Activated naive CD4-positive, alpha-beta T cell treated with Interleukin-2 at 50 U/mL for 16 hours (primary cell): ENCODE results near the gene LOX.

Experiments
- DNase-seq: peaks from one replicate; pipeline ENCODE4 v3.0.0-alpha.2; 2020

The LOX gene, protein sequence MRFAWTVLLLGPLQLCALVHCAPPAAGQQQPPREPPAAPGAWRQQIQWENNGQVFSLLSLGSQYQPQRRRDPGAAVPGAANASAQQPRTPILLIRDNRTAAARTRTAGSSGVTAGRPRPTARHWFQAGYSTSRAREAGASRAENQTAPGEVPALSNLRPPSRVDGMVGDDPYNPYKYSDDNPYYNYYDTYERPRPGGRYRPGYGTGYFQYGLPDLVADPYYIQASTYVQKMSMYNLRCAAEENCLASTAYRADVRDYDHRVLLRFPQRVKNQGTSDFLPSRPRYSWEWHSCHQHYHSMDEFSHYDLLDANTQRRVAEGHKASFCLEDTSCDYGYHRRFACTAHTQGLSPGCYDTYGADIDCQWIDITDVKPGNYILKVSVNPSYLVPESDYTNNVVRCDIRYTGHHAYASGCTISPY

DNA sequence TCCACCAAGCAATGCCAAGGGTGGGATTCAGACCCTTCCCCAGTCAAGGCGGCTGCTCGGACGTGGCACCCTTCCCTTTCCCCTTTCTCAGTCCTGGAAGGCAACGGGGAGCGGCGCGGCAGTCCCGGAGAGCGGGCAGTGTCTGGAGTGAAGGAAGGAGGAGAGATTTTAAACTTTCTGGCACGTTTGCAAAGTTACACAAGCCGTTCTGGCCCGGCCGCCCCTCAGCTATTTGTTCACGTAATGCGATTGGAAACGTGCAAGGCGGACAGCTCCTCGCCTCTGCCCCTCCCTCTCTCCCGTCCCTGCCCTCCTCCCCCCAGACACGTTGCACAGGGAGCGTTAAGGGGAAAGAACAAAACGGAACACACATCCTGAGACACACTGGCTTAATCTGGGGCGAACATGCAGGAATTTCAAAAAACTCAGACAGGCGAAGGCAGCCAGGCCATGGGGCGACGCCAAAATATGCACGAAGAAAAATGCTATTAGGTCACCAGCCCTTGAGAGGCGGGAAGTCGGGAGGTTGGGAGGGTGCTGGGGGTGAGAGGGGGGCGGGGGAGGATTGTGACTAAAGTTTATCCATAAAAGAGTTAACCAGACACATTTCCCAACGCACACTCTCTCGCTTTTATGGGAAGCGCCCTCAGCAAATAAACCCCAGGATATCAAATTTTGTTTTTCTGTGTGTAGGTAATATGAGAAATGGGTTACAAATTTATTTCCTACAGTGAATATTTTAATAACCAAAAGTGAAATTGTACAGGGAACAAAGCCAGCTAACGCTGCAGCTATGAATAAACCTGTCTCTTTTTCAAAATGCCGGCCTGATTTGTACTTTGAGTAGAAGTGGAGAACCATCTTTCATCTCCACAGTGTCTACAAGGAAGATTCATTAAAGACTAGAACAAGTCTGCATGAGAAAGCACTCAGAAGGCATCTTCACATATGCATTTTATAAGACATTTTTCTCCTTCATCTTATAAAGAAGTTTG lies at the start of gene LOX:
LOX (minus strand) TSS at position 144 of the 995 bp plus-strand sequence. CDS start 274 bp downstream, outside the sequence.
- DNase-seq, result no peak

DNA sequence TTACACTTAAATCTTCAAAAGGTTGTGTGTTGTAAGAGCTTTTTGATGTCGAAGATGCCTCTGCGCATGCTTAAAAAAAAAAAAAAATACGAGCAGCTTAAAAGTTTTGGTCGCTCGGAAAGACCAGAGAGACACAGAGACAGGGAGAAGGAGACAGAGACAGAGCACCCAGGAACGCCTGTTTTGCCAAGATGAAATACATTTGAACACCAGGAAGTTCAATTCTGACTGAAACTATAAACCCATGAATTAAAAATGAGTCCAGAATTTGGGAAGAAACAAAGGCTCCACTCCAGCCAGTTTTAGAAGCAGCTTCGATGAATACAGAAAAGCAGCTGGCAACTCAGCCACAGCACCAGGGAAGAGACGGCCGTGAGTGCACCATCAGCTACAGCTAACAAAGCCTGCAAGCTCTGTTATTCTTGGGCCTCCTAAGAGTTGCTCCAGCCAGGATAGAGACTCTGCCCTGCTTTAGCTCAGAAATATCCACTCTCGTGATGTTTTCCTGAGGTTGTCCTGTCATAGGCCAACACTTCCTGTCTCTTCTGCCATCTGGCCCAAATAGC lies 48.8 kb upstream of the LOX start:
- DNase-seq, result no peak

DNA sequence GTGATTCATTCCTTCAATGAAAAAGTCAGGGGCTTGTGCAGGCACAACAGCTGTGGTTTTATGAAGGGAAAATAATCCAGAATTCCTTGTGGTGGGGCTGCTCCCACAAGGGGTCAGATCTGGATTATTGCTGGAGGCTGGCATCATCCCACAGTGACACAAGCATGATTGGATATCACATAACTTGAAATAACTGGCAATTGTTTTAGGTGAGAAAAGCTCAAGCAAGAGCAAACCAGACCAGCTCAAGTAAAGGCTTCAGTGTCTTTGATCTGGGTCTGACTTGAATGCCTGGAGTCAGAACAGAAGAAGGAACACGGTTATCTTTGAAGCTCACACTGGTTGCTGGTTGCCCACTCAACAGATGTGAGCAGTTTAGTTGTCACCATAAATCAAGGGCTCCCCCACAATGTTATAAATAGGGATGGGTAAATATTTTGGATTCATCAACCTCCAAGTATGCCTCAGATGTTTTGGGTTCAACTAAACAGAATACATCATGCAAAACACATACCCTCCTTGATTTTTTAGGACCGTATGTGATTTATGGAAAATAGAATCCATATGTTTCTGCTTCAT lies 48.2 kb upstream of the LOX start:
- no peak for DNase-seq

DNA sequence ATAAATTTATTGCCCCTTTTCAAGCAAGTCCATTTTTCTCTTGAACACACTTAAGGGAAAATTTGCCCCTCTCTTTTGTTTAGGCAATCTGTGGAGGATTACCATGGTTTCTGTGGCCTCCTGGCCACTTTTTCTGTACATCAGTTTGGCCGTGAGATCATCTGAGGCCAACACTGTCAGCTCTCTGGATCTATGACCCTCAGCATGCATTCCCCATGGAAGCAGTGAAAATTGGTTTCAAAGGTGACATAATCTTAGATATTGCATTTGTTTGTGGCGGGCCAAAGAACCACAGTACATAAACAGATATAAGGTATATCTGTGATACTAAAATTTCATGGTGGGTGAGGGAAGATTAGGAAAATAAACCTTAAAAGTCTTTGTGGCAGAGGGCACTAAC lies 46.7 kb upstream of the LOX start:
- no peak for DNase-seq

DNA sequence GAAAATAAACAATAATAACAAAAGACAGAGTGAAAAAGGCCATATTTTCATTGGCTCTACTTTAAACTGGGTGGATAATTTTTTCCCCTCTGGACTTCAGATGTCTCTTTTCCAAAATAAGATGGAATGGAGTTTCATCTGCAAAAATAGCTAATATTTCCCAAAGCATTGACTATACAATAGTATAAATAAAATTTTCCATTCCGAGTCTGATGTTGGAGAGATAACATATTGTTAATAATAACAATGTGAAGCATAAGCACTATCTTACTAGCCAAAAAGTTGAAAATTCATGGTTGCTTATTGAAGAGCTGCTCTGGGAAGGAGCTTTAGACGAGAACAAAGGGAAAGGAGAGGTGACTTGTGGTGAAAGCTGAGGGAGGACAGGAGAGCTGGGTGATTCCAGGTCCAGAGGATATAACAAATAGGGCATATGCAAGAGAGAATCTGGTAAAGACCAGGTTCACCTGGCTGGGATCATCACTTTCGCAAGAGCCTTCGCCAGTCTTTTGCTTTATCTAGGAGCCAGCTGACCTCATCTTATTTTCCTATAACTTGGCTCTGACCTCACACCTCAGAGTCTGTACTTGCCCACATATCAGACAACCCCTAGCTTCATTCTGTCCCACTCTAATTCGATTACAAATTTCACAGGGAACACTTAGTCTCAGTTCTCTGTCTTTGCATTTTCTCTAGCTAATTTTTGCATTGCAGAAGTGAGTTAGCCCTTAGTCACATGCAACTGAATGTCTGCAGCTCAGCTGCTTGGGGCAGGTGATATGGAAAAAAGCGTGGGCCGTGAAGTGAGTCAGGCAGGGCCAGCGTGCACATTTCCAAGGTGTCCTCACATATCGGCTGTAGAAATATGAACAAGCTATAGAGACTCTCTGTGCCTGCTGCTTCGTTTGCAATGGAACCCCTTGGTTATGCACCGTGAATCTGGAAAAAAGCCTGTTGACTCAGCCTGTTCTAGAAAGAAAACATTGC lies 43.7 kb upstream of the LOX start:
- no peak for DNase-seq

DNA sequence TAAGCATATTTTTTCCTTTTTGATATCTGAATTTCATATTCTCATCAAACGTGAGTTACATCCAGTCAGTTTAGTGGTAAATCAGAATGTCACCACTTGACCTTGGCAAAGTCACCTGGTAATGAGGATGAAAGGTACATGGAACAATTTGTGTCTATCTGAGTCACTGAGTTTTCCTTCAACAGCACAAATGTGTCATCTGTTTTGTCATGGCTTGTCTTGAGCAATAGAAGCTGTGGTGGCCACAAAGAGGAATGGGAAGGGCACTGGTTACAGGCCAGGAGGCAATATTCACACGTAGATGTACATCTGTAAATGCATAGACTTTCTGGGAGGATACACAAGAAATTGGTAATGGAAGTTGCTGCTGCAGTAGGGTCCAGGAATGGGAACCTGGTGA lies 42.9 kb upstream of the LOX start:
- DNase-seq, result no peak

DNA sequence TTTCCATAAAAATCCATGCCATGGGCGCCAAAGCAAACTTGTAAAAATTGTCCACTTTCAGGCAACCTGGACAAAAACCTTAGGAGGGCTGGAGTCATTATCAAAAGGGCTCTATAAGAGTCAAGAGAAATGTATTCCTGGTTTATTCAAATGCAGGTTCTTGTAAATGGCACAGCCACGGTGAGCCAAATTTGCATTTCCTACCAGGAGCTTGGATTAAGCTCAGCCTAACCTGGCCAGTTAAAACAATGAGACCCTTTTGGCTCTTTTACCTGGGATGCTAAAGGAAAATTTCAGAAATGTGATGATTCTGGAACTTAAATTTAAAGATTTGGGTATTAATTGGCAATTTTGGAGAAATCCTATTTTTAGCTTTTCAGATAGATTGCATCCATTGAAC lies 42.4 kb upstream of the LOX start:
- no peak for DNase-seq

DNA sequence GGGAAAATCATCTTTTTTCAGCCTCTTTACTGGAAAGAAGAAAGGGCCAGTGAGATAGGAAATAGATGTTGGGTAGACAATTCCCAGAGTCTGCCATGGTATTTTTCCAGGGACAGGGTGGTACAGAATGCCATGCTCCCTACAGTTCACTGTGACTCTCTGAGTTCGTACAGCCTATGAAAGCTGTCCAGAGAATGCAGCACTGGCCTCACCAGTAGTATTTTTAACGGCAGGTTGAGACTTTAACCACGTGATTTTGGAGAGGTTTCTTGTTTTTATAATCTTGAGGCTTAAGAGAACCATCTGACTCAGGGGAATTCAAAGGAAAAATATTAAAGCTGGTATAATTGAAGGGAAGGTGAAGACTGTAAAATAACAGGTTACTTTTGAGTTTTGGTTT lies 41.1 kb upstream of the LOX start:
- no peak for DNase-seq

DNA sequence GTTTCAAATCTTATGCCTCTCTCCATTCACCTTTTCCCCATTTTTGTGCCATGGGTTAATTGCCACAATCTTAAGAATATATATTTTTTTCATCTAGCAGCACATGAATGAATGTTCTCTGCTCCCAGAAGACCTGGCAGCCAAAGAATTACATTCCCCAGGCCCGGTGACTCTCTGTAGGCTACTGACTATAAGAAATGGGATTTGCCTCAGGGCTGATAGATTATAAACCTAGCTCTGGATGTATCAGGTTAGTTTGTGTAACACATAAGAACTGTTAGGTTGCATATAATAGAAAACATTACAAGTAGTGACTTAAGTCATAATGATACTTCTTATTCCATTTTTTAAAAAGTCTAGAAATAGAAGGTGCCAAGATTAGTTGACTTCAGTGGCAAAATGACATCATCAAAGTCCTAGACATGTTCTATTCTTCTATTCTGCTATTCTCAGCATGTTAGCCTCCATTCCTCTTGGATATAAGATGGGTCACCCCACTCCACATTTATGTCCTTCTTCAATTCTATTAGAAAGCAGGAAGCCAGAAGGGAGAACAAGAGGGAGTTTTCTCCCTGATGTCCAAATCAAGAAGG lies 40.4 kb upstream of the LOX start:
- no peak for DNase-seq

DNA sequence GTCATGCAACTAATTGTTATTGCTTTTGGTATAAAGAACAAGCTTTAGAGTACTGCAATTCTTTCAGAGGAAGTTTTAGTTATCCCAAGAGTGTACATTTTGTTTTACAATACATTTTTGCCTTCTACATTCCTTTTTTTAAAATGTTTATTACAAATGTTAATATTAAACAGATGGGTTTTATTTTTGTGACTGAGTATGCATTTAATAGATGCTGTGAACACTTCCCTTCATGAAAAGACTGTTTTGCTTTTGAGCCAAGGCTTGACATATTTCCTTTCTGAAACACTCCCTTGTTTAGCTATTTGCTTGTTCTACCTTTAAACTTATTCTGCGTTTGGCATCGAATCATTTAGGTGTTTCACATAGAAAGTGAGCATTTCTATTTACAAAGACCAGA lies 36.4 kb upstream of the LOX start:
- DNase-seq, result no peak

DNA sequence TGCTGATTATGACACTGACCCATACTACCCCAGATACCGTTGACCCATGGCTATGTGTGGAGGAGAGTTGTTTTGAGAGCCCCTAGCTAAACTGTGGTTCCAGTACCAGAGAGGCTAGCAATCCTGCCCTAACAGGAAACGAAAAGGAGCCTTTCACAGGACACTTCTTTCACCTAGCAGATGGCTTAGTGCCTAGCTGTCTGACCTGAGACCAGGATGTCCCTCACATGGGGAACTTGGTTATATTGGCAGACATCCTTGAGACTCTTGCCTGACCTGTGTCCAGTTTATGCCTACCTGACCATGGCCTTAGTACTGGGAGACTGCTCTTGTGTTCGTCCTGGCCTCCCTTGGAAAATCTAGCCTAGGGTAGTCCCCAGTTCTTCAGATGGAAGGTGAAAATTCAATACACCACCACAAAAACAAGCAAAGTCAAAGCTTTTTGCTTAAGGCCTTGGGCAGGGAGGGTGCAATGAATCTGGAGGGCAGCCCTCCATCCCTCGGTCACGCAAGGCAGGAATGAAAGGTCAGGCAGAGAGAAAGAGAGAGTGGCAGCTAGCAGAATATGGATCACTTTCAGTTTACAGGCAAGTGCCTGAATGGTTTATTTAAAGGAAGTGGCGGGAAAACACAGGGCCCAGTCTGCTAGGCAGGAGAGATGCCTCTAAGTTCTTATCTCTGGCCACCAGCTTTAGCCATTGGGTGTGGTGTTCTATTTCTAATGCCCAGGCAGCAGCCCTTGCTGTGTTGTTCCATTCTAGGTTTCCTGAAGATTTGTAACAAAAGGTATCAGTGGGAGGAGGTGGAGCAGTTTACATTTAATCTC lies 34.9 kb upstream of the LOX start:
- no peak for DNase-seq

DNA sequence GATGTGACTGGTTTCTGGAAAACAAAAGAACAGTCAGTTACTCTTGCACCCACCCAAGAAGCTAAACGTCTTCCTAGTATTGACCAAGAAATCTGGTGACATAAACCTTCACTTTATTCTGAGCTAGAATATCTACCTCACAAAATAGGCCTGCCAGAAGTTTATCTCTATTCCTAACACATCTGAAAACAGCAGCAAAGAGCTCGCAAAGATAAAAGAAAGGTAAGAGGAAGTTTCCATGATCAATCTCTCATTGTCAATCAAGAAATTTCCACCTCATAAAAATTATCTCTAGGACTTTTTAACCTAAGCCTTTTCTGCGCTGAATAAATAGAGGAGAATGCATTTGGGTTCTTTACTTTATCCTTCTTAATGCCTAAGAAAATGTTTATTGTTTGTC lies 34.0 kb upstream of the LOX start:
- no peak for DNase-seq

DNA sequence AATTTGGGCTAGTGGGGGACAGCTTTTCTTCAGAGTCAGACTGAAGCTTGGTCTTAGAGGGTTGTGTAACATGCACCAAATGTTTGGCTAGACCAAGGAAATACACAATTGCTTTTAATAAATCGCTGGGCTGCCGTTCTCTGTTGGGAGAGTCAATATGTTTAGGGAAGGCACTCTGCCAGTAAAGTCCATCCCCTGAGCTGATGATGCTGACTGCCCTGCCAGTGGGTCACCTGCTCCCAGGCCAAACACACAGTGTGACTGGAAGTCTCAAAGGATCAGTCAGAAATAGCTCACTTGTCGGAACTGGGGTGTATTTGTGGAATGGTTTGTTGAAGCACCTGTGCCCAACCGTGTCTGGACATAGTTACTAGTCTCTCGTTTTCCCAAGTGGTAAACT lies 33.4 kb upstream of the LOX start:
- no peak for DNase-seq

DNA sequence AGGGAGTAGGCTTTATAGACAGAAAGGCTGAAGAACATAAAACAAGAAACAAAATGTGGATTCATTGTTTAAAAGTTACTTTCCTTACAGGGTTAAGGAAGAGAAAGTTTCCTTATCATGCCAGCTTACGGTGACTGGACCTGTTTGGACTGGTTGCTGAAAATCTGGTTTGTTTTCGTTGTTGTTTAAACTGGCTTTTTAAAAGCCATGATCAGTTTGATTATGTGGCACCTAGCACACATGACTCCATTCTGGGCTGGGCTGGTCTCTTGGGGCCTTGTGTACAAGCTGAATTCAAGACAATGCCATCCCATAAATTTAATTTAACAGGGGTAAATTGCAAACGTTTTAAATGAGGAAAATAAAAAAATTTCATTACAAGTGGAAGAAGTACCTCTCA lies 32.9 kb upstream of the LOX start:
- no peak for DNase-seq

DNA sequence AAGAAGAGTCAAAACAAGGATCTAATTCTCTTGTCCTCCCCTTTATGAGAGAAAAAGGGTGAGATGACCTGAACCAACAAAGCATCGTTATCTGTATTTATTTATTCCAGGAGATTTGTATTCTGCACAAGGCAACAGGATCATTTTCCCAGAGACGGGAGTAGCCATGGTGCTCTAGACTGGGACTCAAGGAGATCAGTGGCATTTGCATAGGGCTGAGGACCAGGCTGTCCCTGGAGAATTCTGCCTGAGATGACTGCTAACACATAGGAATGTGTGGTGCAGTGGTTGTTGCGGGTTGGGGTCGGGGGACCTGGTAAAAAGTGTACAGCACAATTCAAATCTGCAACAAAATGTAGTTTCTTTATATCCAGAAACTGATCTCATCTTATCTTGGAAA lies 29.0 kb upstream of the LOX start:
- no peak for DNase-seq

DNA sequence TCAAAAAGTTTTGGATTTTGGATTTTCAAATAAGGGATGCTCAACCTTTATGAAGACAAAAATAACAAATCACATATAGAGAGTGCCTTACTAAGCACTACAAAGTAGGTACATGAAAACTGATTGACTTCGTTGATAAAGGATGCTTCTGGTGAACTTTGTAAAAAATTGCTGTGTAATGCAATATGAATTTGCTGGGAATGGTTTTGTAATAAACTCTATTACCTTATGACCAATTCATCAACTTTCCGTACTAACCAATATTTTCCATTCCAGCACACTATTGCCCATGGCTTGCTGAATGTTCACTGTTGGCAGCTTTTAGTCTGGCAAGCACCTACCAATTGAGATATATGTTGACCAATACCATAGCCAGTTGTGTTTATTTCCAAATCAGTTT lies 27.9 kb upstream of the LOX start:
- no peak for DNase-seq

DNA sequence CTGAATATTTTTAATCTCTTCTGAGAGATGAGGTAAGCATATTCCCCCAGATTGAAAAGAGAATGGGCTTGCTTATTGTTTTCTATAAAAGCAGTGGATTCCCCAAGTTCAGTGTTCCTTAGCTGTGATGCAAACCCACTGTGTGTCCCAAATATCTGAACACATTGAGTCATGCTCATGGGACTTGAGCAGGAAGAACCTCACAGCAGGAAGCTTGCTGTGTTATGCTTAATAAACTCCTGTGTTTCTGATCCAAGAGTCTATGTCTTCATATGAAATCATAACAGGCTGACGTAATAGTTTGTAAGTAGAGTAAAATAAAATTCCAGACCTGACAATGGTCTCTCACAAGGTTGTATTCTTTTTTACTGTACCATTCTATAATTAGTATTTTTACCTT lies 24.8 kb upstream of the LOX start:
- no peak for DNase-seq

DNA sequence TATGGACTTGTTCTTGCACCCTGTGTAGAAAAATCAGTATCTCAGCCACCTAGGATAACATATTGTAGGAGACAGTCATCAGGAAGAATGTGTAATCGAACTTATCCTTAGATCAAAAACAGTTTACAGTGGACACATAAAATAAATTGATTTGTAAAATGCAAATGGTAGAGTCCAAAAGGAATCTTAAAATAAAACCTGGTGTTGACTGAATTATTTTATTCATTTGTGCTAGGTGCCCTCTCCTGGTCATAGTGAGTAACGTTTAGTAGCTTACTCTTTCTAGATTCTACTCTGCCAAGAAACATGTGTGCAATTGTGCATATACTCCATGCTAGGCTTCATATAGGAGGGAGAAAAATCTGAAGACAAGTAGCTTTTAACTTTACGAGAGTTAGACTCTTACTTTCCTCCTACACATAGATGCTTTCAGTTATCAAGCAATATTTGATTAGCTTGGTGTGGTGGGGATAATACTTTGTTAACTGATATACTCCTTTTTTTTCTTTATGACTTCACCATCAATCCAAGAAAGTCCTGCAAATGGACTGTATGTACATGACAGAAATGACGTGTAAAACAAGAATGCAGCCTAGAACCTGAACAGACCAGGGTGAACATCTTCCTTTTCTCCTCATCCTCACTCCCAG lies 23.7 kb upstream of the LOX start:
- no peak for DNase-seq

DNA sequence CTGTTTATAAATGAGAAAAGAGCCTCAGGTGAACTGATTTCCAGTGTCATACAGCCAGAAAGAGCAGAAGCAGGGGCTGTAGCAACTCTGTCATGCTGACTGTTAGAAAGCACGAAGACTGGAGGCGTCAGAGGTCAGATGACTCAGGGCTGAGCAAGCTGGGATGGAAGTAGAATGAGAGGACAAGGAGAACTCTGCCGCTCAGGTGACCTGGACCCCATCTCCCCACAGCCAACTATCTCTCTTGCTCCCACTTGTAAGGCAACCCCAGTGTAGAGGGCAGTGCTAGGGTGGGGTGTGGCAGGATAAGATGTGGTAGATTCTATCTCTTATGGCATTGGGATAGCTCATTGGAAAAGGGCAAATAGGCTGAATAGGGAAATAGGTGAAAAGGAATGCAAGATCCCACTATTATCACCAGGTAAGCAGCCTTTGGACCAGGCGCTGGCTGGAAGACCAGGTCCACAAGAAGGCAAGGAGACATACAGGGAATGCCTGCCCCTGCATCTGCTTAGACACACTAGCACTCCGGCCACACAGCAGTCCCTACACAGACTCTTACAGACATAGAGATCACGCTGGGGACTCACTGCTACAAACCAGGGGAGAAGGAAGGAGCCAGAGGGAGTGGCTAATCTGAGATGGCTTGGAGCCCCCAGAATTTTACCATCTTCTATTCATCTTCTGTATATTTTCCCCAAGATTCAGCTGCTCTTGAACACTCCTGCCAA lies 21.2 kb upstream of the LOX start:
- no peak for DNase-seq
